Caco-2 (cell line): ENCODE data around the gene EXD3. TPM values are rescaled to one million over a fixed set of nuclear protein-coding genes. Genes with fewer than 3 reads are reported as not detected.

Experiments
- BruUV-seq: library from RNA; stranded (reverse); fragments of 400-500 nt; replicated peaks from 2 replicates; lab custom pipeline; 2021; lab: Mats Ljungman, UMichigan
- CTCF ChIA-PET: fragments of 300-600 bp; sonication (Branson Sonifier 250); formaldehyde crosslinking; loops from one replicate; lab custom pipeline; 2022; ENCODE audit warnings: antibody characterized with exemption; lab: Charles Lee
- POLR2A ChIA-PET: fragments of 300-600 bp; sonication (Branson Sonifier 250); formaldehyde crosslinking; loops from one replicate; lab custom pipeline; 2022; ENCODE audit warnings: antibody characterized with exemption; lab: Charles Lee
- DNase-seq, 2 experiments: peaks; one replicate each; pipeline versions ENCODE4 v3.0.0 to v3.0.0-alpha.2; 2020 to 2022
- H3K27me3 ChIP-seq: replicated peaks from 2 replicates; pipeline ENCODE4 v1.6.0; 2011; ENCODE audit warnings: low read length; ENCODE audit not compliant: control insufficient read depth, insufficient read depth
- H3K36me3 ChIP-seq: 2 replicates; pipeline ENCODE4 v1.5.1; 2011; ENCODE audit warnings: low read length; ENCODE audit not compliant: control insufficient read depth, insufficient read depth
- H3K4me1 ChIP-seq: fragments of 250-450 bp; sonication (Bioruptor Pico); 2 replicates; pipeline ENCODE4 v1.5.1; 2020; ENCODE audit warnings: mild to moderate bottlenecking
- H3K4me3 ChIP-seq: 2 replicates; pipeline ENCODE4 v1.5.1; 2011; ENCODE audit warnings: low read depth, mild to moderate bottlenecking, control low read depth, low read length
- H3K9me3 ChIP-seq: fragments of 250-450 bp; sonication (Bioruptor Pico); 2 replicates; pipeline ENCODE4 v1.5.1; 2020; ENCODE audit warnings: mild to moderate bottlenecking, moderate library complexity
- H3K27ac Mint-ChIP-seq: one replicate; pipeline ENCODE4 v1.8.0; 2022; ENCODE audit warnings: mixed read lengths; ENCODE audit not compliant: unreplicated experiment
- H3K27me3 Mint-ChIP-seq: one replicate; pipeline ENCODE4 v1.8.0; 2022; ENCODE audit warnings: mixed read lengths; ENCODE audit not compliant: insufficient read depth, unreplicated experiment
- H3K36me3 Mint-ChIP-seq: one replicate; pipeline ENCODE4 v1.8.0; 2022; ENCODE audit warnings: mild to moderate bottlenecking, mixed read lengths; ENCODE audit not compliant: insufficient read depth, unreplicated experiment
- H3K4me1 Mint-ChIP-seq: one replicate; pipeline ENCODE4 v1.8.0; 2022; ENCODE audit warnings: low read depth, mixed read lengths; ENCODE audit not compliant: unreplicated experiment
- H3K4me3 Mint-ChIP-seq: one replicate; pipeline ENCODE4 v1.8.0; 2022; ENCODE audit warnings: mild to moderate bottlenecking, moderate library complexity, mixed read lengths; ENCODE audit not compliant: unreplicated experiment
- H3K9me3 Mint-ChIP-seq: one replicate; pipeline ENCODE4 v1.8.0; 2022; ENCODE audit warnings: mixed read lengths; ENCODE audit not compliant: unreplicated experiment
- CTCF ChIP-seq, 2 experiments: fragments of 200-600 bp in 1 of 2; IDR thresholded peaks; 1 replicate in 1 of 2; 2 replicates in 1 of 2; pipeline versions ENCODE4 v1.5.1 to v1.8.0; 2011 to 2022; ENCODE audit warnings: antibody characterized with exemption in 1 of 2, control low read depth in 1 of 2, inconsistent platforms in 1 of 2, low read depth in 1 of 2, low read length in 1 of 2, mild to moderate bottlenecking in 1 of 2, moderate library complexity in 1 of 2; ENCODE audit not compliant: insufficient read depth in 1 of 2, severe bottlenecking in 1 of 2, unreplicated experiment in 1 of 2
- intact Hi-C: fragments of 100-400 bp; cut with micrococcal nuclease; formaldehyde crosslinking; loops from one replicate; pipeline ENCODE4 v1.10.0; 2022; ENCODE audit not compliant: unreplicated experiment
- total RNA-seq: library from RNA; stranded (reverse); gene quantifications from 2 replicates; pipeline ENCODE4 v1.2.3, GENCODE V29; 2022

The EXD3 gene
- total RNA-seq, 1 experiment from 2014 or later = 10.9 TPM

DNA sequence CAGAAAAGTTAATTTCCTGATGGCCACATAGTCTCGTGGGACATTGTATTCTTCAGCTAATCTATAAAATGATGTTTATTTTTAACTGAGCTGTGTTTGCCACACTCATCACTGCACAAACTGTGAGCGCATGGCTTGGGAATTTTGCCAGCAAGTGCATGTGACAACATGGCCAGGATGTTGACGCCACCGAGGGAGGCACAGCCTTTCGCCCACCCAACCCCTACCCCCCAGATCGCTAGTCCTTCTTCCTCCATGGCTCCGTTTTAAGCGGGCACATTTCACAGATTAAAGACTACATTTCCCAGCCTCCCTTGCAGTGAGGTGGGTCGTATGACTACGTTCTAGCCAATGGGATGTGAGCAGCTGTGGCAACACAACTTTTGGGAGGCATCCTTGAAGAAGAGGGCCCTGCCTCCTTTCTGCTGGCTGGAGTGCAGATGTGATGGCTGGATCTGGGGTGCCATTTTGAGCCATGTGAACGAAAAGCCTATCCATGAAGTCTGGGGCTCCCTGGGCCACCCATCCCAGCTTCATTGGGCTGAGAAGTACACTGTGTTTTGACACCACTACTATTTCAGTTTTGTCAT lies 128.8 kb downstream of the EXD3 start:
- Histone ChIP-seq H3K9me3 (no peaks in the 10 kb centered on the region), H3K36me3 (no peaks in the 10 kb centered on the region), H3K27me3 (no peaks in the 10 kb centered on the region), H3K4me1 (peaks cover 23% of the 10 kb centered on the region), H3K4me3 (peak overlapping the region; percentile 39)
- intact Hi-C loops = loop anchor here (5.0 to 10.0 kb wide), 2 partner anchors 52 to 241 kb away; partner anchors contain the start of gene TUBB4B
- H3K4me1 Mint-ChIP-seq = peaks cover 7% of the 10 kb centered on the region
- peaks cover 27% of the 10 kb centered on the region for H3K36me3 Mint-ChIP-seq
- peak overlapping the region; percentile 74 for H3K4me3 Mint-ChIP-seq
- ChIA-PET CTCF (interaction anchor here (0.7 to 2.1 kb wide), 6 partner anchors 8 to 147 kb away, joined by 5 to 18 read pairs (median 9); partner anchors contain the start of genes ENTPD8, EXD3, NOXA1 and NRARP), POLR2A (interaction anchor here (0.7 to 2.0 kb wide), 9 partner anchors 8 to 258 kb away, joined by 3 to 40 read pairs (median 5); partner anchors contain the start of genes ENTPD8, EXD3, MRPL41 and NOXA1)
- BruUV-seq = no TSS peak
- no peak for TF ChIP-seq CTCF (IDR thresholded peaks at IDR 0.05; ENCODE audit: insufficient read depth in 1 of 2, low read depth in 1 of 2, low read length in 1 of 2, severe bottlenecking in 1 of 2, unreplicated experiment in 1 of 2)
- no peaks in the 10 kb centered on the region for H3K27me3 Mint-ChIP-seq
- no peaks in the 10 kb centered on the region for H3K9me3 Mint-ChIP-seq
- DNase-seq = peak; percentile 86 to 93
- peak overlapping the region; percentile 98 for H3K27ac Mint-ChIP-seq

GRCh38 chr9:137293482-137294090 lies 129.4 kb downstream of the EXD3 start:
- Mint-ChIP-seq H3K27me3 (no peaks in the 10 kb centered on the region), H3K27ac (peak overlapping the region; percentile 98), H3K4me3 (peak overlapping the region; percentile 74), H3K9me3 (no peaks in the 10 kb centered on the region), H3K36me3 (peaks cover 22% of the 10 kb centered on the region), H3K4me1 (peaks cover 7% of the 10 kb centered on the region)
- DNase-seq = peak; percentile 83 to 88
- Histone ChIP-seq H3K27me3 (no peaks in the 10 kb centered on the region), H3K36me3 (no peaks in the 10 kb centered on the region), H3K4me3 (peak overlapping the region; percentile 39), H3K9me3 (no peaks in the 10 kb centered on the region), H3K4me1 (peaks cover 23% of the 10 kb centered on the region)
- intact Hi-C loops = loop anchor here (5.0 to 10.0 kb wide), 2 partner anchors 51 to 241 kb away; partner anchors contain the start of gene TUBB4B
- no peak for TF ChIP-seq CTCF (IDR thresholded peaks at IDR 0.05; ENCODE audit: insufficient read depth in 1 of 2, low read depth in 1 of 2, low read length in 1 of 2, severe bottlenecking in 1 of 2, unreplicated experiment in 1 of 2)
- BruUV-seq = TSS peak; percentile 94
- POLR2A ChIA-PET = interaction anchor here (0.7 to 2.0 kb wide), 12 partner anchors 8 to 258 kb away, joined by 3 to 40 read pairs (median 6); partner anchors contain the start of genes ANAPC2, ENTPD8, EXD3 and MRPL41
- CTCF ChIA-PET = interaction anchor here (0.7 to 2.1 kb wide), 7 partner anchors 9 to 217 kb away, joined by 3 to 18 read pairs (median 9); partner anchors contain the start of genes ENTPD8, EXD3, NOXA1 and NRARP

GRCh38 chr9:137293094-137293481 lies 129.9 kb downstream of the EXD3 start:
- BruUV-seq = TSS peak; percentile 94
- POLR2A ChIA-PET = interaction anchor here (0.6 to 2.0 kb wide), 10 partner anchors 9 to 259 kb away, joined by 3 to 40 read pairs (median 6); partner anchors contain the start of genes ANAPC2, MRPL41, NRARP and SAPCD2
- H3K9me3 Mint-ChIP-seq = no peaks in the 10 kb centered on the region

More at GRCh38 chr9:137293094-137293481, 129.9 kb downstream of the EXD3 start:
- Histone ChIP-seq H3K9me3 (no peaks in the 10 kb centered on the region), H3K27me3 (no peaks in the 10 kb centered on the region), H3K36me3 (no peaks in the 10 kb centered on the region), H3K4me3 (peak overlapping the region; percentile 39), H3K4me1 (peaks cover 23% of the 10 kb centered on the region)
- peak overlapping the region; percentile 74 for H3K4me3 Mint-ChIP-seq
- intact Hi-C loops = loop anchor here (5.0 to 10.0 kb wide), 2 partner anchors 51 to 242 kb away; partner anchors contain the start of gene TUBB4B
- CTCF ChIA-PET = interaction anchor here (0.6 to 2.1 kb wide), 6 partner anchors 9 to 216 kb away, joined by 3 to 18 read pairs (median 8); partner anchors contain the start of genes EXD3, NOXA1 and NRARP
- H3K27me3 Mint-ChIP-seq = no peaks in the 10 kb centered on the region
- H3K36me3 Mint-ChIP-seq = peaks cover 22% of the 10 kb centered on the region
- H3K4me1 Mint-ChIP-seq = peaks cover 7% of the 10 kb centered on the region
- H3K27ac Mint-ChIP-seq = peak overlapping the region; percentile 98
- no peak for TF ChIP-seq CTCF (IDR thresholded peaks at IDR 0.05; ENCODE audit: insufficient read depth in 1 of 2, low read depth in 1 of 2, low read length in 1 of 2, severe bottlenecking in 1 of 2, unreplicated experiment in 1 of 2)
- DNase-seq = no peak
